ENCODE results near the gene NF1.

DNA sequence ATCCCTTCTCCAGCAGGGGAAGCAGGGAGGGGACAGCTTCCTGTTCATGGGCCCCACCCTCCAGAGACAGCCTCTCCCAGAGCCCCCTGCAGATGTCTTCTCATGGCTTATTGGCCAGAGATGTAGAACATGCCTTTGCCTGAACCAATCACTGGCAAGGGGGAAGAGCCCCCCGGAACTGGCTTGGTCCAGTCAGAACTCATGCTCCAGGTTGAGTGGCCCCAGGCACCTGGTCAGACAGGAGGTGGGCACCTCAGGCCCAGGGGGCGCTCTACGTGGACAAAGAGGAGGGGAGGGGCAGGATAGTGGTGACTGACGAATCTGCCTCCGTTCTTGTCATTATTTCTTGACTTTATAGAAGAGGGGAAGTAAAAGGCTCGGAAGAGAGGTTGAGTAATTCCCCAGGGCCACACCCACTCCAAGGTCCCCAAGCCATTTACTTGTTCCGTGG, 320.3 kb downstream of the NF1 start:
- TF ChIP-seq, protein P1, sequence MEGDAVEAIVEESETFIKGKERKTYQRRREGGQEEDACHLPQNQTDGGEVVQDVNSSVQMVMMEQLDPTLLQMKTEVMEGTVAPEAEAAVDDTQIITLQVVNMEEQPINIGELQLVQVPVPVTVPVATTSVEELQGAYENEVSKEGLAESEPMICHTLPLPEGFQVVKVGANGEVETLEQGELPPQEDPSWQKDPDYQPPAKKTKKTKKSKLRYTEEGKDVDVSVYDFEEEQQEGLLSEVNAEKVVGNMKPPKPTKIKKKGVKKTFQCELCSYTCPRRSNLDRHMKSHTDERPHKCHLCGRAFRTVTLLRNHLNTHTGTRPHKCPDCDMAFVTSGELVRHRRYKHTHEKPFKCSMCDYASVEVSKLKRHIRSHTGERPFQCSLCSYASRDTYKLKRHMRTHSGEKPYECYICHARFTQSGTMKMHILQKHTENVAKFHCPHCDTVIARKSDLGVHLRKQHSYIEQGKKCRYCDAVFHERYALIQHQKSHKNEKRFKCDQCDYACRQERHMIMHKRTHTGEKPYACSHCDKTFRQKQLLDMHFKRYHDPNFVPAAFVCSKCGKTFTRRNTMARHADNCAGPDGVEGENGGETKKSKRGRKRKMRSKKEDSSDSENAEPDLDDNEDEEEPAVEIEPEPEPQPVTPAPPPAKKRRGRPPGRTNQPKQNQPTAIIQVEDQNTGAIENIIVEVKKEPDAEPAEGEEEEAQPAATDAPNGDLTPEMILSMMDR (IDR thresholded peaks at IDR 0.05; ENCODE audit: low read depth, low read length), result peak; percentile 27; the same call in 1 of the 2 replicates
- no peak for TF ChIP-seq EZH2phosphoT487 (IDR thresholded peaks at IDR 0.05; ENCODE audit: low read depth)

Measured in OCI-LY3 (cell line).